Muscle of leg (tissue), 11 donors: Measurements from ENCODE around the gene UNC5B. TPM values are rescaled to one million over a fixed set of nuclear protein-coding genes. Genes with fewer than 3 reads are reported as not detected.

Experiments used
- DNase-seq: peaks from one replicate; pipeline ENCODE4 v3.0.0; 2013
- H3K27ac ChIP-seq: one replicate; pipeline ENCODE4 v1.5.1; 2013; ENCODE audit warnings: mild to moderate bottlenecking, low read length, control low read depth
- H3K27me3 ChIP-seq: one replicate; pipeline ENCODE4 v1.6.1; 2013; ENCODE audit warnings: low read length; ENCODE audit not compliant: control insufficient read depth, insufficient read depth
- H3K36me3 ChIP-seq: one replicate; pipeline ENCODE4 v1.6.1; 2013; ENCODE audit warnings: low read length; ENCODE audit not compliant: control insufficient read depth, insufficient read depth
- H3K4me1 ChIP-seq: one replicate; pipeline ENCODE4 v1.6.1; 2013; ENCODE audit warnings: low read length; ENCODE audit not compliant: control insufficient read depth, insufficient read depth
- H3K4me3 ChIP-seq: one replicate; pipeline ENCODE4 v1.5.1; 2013; ENCODE audit warnings: low read length, control low read depth
- H3K9me3 ChIP-seq: replicated peaks from 2 replicates; pipeline ENCODE4 v1.6.1; 2013; ENCODE audit warnings: low read depth, low read length; ENCODE audit not compliant: control insufficient read depth
- WGBS: methylation state at CpG from one replicate; pipeline ENCODE4 v1.1.5; 2013; ENCODE audit warnings: missing lambda C conversion rate; ENCODE audit not compliant: insufficient coverage; 5-methylcytosine and 5-hydroxymethylcytosine counted together
- polyA plus RNA-seq, 8 donors: library from polyadenylated mRNA; unstranded; fragments of 120-200 nt; gene quantifications; one replicate each; pipeline versions ENCODE4 v1.2.1 to v1.2.3, GENCODE V29; 2013; ENCODE audit warnings: inconsistent platforms in 1 of 8, low replicate concordance in 1 of 8; ENCODE audit not compliant: insufficient read length in 8 of 8, insufficient read depth in 1 of 8
- total RNA-seq: library from RNA; stranded (reverse); fragments of 120-200 nt; gene quantifications from one replicate; pipeline ENCODE4 v1.2.4, GENCODE V29; 2013

UNC5B gene
- total and polyA plus RNA-seq, 9 donors, result 6.4 to 13.3 (median 11.9) TPM

DNA sequence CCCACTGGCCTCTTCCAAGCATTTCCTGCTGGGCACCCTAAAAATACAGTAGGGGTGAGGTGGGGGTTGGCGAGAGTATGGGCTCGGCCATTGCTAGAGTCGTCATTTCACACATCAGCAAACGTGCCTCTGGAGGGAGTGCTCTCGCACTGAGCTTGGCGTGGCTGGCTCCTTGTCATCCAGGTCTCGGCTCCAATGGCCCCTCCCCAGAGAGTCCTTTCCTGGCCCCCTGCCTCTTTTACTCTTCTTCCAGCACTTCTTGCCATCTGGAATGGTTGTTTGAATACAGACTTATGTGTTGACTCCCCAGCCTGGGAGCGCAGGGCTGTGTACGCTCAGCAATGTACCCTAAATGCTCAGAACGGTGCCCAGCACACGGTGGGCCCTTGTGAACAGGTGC lies 18.8 kb downstream of the UNC5B start:
- H3K27ac ChIP-seq, result no peak overlapping the region
- WGBS, result 45% methylated on average over 9 of the region's 11 CpGs
- H3K9me3 ChIP-seq, result no peaks in the 10 kb centered on the region
- no peak overlapping the region for H3K4me3 ChIP-seq
- H3K27me3 ChIP-seq, result peaks cover 9% of the 10 kb centered on the region
- H3K36me3 ChIP-seq, result no peaks in the 10 kb centered on the region
- DNase-seq, result peak; percentile 61
- H3K4me1 ChIP-seq, result peaks cover 74% of the 10 kb centered on the region

DNA sequence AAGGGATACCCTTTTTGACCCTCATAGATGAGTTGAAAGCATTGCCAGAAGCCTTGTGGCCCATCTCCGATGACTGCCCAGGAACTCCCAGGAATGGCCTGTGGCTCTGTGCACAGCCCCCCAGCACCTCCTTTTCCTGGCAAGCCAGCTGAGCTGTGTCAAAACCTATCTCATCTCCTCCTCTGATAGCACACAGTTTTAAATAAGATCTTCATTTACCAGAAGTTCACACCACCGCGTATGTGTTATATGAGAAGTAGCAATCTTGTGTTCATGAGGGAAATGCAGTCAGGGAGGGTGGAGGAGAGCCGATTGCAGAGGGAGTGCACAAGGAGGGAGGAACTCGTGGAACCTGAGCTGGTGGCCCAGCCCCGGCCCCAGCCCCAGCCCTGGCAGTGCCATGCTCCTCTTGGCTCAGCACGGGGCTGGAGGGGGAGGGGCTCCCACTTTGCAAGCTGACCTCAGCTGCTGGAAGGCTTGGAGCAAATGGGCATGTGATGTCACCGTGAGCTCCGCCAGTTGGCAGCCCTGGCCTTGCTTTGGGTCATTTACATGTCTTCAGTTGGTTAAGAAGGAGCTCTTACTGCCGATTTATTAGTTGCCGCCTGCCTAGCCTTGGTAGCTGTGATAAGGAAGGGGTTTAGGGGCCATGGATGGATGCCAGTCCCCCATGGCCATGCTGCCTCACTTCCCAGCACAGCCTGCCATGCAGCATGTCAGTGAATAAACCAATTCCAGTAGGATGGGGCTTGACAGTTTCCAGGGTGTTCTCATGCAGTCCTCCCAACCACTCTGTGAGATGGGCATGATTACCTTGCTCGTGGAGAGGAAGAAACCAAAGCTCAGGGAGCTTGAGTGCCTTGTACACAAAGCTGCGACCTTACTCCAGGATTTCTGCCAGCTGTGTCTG lies 20.0 kb downstream of the UNC5B start:
- no peak overlapping the region for H3K4me3 ChIP-seq
- DNase-seq, result peak; percentile 91
- peak overlapping the region; percentile 90 for H3K27ac ChIP-seq
- H3K9me3 ChIP-seq, result no peaks in the 10 kb centered on the region
- WGBS, result 49% methylated on average over 12 of the region's 13 CpGs
- no peaks in the 10 kb centered on the region for H3K36me3 ChIP-seq
- H3K4me1 ChIP-seq, result peaks cover 84% of the 10 kb centered on the region
- H3K27me3 ChIP-seq, result peaks cover 9% of the 10 kb centered on the region

DNA sequence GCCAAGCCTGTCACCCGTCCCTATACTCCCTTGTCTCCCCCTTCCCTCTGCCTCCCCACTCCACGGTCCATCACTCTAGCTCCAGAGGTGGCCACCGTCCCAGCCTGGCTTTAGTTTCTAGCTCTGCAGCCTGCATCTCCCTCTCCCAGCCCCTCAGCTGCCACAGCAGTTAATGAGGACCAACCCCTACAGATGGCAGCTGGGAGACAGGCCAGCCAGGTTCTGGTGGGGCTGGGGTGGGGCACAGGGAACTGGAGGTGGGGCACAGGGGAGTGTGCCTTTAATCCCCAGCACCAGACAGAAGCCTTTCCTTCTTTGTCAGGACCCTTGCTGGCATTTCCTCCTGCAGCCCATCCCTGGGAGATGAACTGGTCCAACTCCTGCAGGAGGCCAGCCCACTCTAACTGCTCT lies 21.1 kb downstream of the UNC5B start:
- Histone ChIP-seq H3K9me3 (no peaks in the 10 kb centered on the region), H3K27me3 (peaks cover 13% of the 10 kb centered on the region), H3K4me3 (no peak overlapping the region), H3K36me3 (no peaks in the 10 kb centered on the region), H3K4me1 (peaks cover 87% of the 10 kb centered on the region), H3K27ac (peak overlapping the region; percentile 90)
- DNase-seq, result peak; percentile 73
- 57% methylated on average over 1 of the region's 3 CpGs for WGBS

DNA sequence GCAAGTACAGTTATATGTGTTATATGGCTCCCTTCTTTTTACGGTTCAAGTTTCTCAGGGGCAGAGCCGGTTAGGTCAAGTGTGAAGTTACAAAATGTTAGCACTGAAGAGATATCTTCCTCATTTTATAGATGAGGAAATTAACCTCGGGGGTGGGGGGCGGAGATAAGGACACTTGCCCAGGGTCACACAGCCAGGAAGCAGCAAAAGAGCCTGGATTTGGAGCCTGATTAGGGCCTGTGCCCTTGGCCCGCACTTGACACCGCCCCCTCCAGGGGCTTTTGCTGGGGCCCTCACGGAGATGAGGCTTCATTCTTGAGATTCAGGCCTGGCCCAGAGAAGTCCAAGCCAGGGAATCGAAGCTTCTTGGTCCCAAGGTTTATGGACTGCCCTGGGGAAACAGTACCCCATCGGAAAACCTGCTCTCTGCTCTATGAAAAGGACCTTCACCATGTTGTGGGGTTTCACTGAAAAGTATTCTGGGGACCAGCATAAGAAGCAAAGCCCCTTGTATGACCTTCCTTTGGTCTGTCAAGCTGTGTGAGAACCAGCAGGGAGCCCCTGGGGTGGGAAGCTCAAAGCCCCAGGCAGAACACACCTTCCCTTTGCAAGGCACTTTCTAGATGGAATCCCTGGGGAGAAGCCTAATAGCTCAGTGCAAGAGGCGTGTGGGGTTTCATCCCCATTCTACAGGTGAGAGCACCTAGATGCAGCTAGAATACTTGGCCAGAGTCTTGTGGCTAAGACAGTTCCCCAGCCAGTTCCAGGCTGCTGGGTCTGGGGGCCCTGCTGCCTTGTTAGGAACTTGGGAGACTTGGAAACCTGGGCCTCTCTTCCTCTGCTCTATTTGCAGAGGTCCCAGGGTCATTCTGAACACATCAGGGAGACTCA lies 21.9 kb downstream of the UNC5B start:
- Histone ChIP-seq H3K4me1 (peaks cover 83% of the 10 kb centered on the region), H3K27me3 (peaks cover 16% of the 10 kb centered on the region), H3K4me3 (no peak overlapping the region)

DNA sequence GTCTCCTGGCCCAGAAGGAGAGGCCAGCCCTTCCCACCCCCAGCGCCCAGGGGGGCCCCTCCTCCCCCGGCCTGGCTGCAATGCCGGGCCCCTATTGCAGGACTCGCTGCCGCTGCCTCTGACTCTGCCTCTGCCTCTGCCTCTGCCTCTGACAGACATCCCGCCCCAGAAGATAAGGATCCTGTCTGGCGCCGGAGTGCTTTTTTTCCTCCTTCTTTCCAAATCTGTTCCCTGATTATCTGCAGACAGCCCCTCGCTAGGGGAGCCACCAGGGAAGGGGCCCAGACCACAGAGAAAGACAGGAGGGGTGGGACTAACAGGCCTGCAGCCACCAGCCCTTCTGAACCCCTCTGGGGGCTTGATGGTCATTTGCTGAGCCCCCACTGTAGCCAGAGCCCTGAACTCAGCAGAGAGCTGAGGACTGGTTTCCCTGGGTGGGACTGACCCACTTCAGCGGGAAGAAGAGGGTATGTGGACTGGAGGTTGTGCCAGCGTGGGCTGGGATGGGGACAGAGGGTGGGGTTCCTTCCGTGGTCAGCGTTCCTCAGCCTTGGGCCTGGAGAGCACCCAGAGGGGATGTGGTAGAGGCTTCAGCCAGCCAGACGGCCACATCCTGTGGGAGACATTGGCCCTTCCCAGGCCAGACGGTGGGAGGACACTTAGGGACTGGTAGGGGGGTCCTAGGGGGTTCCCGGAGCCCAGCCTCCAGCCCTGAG lies 22.8 kb downstream of the UNC5B start:
- no peaks in the 10 kb centered on the region for H3K36me3 ChIP-seq
- DNase-seq, result peak; percentile 59
- 15% methylated on average over 13 of the region's 16 CpGs for WGBS
- peaks cover 83% of the 10 kb centered on the region for H3K4me1 ChIP-seq
- H3K9me3 ChIP-seq, result no peaks in the 10 kb centered on the region
- peaks cover 16% of the 10 kb centered on the region for H3K27me3 ChIP-seq
- peak overlapping the region; percentile 35 for H3K27ac ChIP-seq
- no peak overlapping the region for H3K4me3 ChIP-seq

More for the DNA sequence above, 21.9 kb downstream of the UNC5B start:
- H3K9me3 ChIP-seq, result no peaks in the 10 kb centered on the region
- 78% methylated on average over 6 of the region's 10 CpGs for WGBS
- H3K27ac ChIP-seq, result no peak overlapping the region
- no peak for DNase-seq
- H3K36me3 ChIP-seq, result no peaks in the 10 kb centered on the region

DNA sequence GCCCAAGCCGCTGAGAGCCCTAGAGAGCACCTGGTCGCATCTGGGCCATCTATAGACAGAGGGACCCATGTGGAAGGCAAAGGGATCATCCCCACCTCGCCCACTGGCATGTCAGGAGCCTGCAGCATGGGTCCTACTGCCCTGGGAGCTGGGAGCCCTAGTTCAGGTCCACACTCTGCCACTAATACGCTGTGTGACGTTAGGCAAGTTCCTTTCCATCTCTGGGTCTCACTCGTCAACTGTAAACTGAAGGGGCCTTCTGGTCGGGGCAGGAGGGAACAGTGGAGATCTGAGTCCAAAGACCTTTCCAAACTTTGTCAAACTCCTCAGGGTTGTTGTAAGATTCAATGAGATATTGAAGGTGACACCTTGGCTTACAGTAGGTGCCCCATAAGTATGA lies 23.4 kb downstream of the UNC5B start:
- Histone ChIP-seq H3K27ac (no peak overlapping the region), H3K9me3 (no peaks in the 10 kb centered on the region), H3K4me1 (peaks cover 83% of the 10 kb centered on the region), H3K4me3 (no peak overlapping the region), H3K36me3 (no peaks in the 10 kb centered on the region), H3K27me3 (peaks cover 16% of the 10 kb centered on the region)
- 90% methylated on average over 6 of the region's 7 CpGs for WGBS
- no peak for DNase-seq

DNA sequence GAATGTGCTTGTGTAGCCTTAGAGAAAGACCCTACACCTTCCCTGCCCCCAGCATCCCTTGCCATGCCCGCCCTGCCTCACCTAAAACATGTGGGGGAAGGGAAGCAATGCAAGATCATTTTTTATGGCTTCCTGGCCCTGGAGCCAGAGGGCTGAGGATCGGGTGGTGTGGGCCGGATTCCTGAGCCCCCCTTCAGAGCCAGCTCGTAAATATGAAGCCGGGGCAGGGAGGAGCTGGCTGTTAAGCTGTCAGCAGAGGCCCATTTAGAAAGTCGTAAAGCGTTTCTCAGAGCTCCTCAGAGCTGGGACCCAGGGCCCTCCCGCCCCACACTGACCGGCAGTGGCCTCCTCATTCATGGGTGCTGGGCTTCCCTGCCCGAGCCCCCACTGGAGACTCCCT lies 23.9 kb downstream of the UNC5B start:
- Histone ChIP-seq H3K27me3 (peaks cover 14% of the 10 kb centered on the region), H3K36me3 (no peaks in the 10 kb centered on the region), H3K9me3 (no peaks in the 10 kb centered on the region), H3K27ac (peak overlapping the region; percentile 13), H3K4me3 (no peak overlapping the region), H3K4me1 (peaks cover 83% of the 10 kb centered on the region)
- WGBS, result 32% methylated on average over 7 of the region's 10 CpGs
- DNase-seq, result peak; percentile 35

DNA sequence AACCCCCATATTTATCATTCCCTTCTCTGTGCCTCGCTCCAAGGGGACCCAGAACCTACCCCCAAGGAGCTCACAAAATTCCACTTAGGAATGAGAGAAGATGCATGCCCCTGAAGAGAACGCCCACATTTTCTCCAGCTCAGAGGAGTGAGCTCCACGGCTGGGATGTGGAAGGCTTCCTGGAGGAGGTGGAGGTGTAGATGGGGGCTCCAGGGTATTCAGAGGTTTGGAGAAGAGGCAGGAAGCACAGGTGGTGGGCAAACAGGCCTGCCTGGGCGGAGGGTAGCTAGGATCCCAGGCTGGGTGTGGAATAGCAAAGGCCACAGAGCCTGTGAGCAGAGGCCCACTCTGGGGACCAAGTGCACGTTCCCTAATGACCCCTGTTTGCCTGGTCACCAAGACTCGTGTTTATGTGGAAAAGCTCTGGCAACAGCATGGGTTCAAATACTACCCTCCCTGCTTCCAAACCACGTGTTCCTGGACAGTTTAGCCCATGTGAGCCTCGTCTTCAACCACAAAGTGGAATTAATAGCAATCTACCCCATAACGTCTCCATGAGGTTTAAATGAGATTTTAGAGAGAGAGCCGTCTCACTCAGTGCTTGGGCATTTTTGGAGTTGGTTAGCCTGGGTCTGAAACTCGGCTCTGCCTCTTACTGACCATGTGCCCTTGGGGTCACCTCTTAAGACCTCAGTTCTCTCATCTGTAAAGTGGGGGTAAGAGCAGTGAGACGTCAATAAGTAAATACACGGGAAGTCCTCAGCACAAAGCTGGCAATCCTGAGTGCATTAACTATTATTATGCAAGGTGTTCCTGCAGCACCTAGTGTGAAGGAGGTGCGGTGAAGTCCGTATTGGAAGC lies 24.7 kb downstream of the UNC5B start:
- no peak overlapping the region for H3K4me3 ChIP-seq
- H3K27me3 ChIP-seq, result peaks cover 11% of the 10 kb centered on the region
- no peaks in the 10 kb centered on the region for H3K36me3 ChIP-seq
- no peaks in the 10 kb centered on the region for H3K9me3 ChIP-seq
- peak overlapping the region; percentile 13 for H3K27ac ChIP-seq
- H3K4me1 ChIP-seq, result peaks cover 83% of the 10 kb centered on the region
- DNase-seq, result no peak
- WGBS, result 70% methylated on average over 5 of the region's 15 CpGs
